A673 (cell line): ENCODE data around the gene DLGAP1.

ENCODE experiments used
- CTCF ChIP-seq: fragments of 300-800, 200-600 bp; sonication (generic); conservative IDR thresholded peaks from 2 replicates; pipeline ENCODE4 v1.5.1; 2017; ENCODE audit warnings: low read depth, mild to moderate bottlenecking, antibody characterized with exemption, low read length, moderate library complexity, mixed read lengths
- EZH2 ChIP-seq: fragments of 200-600 bp; sonication (generic); IDR thresholded peaks from 2 replicates; pipeline ENCODE4 v1.6.1; 2017; ENCODE audit warnings: borderline replicate concordance, low read depth, mild to moderate bottlenecking, mixed read lengths, antibody characterized with exemption, low read length; ENCODE audit not compliant: poor library complexity, severe bottlenecking

DNA sequence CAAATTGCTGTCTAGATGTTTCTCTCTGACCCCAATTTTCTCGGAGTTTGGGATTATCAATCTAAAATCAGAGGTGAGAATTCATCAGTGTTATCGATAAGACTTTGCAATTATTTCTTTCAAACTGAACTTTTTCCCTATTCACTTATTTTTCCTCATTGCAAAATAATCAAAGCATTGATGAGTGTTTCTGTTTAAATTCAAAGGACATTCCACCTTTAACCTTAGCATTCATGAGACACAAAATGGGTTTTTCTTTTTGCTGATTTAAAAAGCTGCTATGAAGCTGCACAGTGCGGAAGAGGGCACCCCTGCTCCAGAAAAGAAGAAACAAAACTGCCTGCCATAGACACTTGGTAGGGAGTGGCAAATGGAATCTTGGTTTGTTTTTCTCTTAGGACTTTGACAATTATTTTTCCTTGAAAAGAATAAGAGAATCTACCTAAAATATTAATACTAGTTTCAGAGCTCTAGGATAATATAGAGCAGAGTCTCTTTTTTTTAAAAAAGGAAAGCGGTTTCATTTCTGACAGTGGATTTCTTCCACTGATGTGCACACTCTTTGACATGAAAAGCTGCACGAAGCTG is 801.8 kb downstream of the DLGAP1 start:
- TF ChIP-seq CTCF (no peak), EZH2 (no peak)
